PC-9 (cell line): Measurements from ENCODE around the gene NHLRC4.

ENCODE experiments used
- CTCF ChIP-seq: fragments of 200-600 bp; sonication (generic); conservative IDR thresholded peaks from 2 replicates; pipeline ENCODE4 v1.6.1; 2017; ENCODE audit warnings: mixed run types, antibody characterized with exemption, mild to moderate bottlenecking, moderate library complexity
- EZH2 ChIP-seq: fragments of 200-600 bp; sonication (generic); IDR thresholded peaks from 2 replicates; pipeline ENCODE4 v1.8.0; 2017; ENCODE audit warnings: antibody characterized with exemption, low read depth

DNA sequence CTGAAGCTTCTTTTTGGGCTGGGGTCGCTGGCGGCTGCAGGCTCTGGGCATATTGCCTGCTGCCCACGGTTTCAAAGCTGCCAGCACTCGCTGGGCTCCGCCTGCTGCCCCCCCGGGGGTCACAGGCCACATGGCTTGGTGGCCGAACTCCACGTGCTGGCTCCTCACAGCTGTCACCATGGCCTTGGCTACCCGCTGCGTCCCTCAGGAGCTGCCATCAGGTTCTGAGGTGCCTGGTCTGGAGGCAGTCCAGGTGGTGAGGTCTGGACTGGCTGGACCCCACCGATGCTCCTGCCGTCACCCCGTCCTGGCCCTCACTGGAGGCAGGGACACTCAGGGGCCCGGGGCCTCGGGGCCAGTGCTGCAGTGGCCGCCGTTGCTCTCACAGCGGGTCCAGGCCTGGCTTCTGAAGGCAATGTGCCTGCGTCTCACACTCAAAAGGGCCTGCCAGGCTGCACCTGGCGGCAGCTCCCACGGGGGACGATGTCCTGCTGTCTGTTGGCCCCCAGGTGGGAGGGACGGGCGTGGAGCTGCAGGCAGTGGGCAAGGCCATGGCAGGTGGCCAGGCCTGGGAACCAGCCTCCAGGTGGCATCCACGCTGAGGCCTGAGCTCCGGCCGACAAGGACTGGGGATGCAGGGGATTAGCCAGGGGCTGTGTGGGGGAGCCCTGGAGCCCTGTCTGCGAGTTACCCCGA, 26.0 kb upstream of the NHLRC4 start:
- no peak for TF ChIP-seq CTCF
- TF ChIP-seq EZH2 = no peak
